GM12872 (cell line): ENCODE results near the gene PCBP4.
A peak's percentile ranks its signal among the peaks of the same experiment; 100 is the strongest.

Source experiments
- TF ChIP-seq, protein P1 (sequence below): IDR thresholded peaks from 3 replicates; pipeline ENCODE4 v1.5.1; 2011; ENCODE audit warnings: low read depth, mild to moderate bottlenecking, low read length, moderate library complexity; ENCODE audit not compliant: insufficient read depth

Gene PCBP4

GRCh38 chr3:51974963-51975851 is 8.0 kb upstream of the PCBP4 start, which contains the start of gene ABHD14A:
TSS of gene ABHD14A (plus strand) at chr3:51975064. CDS start at chr3:51975136, 72 bp downstream.
- TF ChIP-seq, protein P1, sequence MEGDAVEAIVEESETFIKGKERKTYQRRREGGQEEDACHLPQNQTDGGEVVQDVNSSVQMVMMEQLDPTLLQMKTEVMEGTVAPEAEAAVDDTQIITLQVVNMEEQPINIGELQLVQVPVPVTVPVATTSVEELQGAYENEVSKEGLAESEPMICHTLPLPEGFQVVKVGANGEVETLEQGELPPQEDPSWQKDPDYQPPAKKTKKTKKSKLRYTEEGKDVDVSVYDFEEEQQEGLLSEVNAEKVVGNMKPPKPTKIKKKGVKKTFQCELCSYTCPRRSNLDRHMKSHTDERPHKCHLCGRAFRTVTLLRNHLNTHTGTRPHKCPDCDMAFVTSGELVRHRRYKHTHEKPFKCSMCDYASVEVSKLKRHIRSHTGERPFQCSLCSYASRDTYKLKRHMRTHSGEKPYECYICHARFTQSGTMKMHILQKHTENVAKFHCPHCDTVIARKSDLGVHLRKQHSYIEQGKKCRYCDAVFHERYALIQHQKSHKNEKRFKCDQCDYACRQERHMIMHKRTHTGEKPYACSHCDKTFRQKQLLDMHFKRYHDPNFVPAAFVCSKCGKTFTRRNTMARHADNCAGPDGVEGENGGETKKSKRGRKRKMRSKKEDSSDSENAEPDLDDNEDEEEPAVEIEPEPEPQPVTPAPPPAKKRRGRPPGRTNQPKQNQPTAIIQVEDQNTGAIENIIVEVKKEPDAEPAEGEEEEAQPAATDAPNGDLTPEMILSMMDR: no peak

- TF ChIP-seq, protein P1: 0 out of 3 replicates have a peak, but pooled peaks have one; percentile 5
Observed at GRCh38 chr3:51974277-51974962, 7.2 kb upstream of the PCBP4 start.

- TF ChIP-seq, protein P1: no peak
Observed at GRCh38 chr3:51971350-51971749, 4.1 kb upstream of the PCBP4 start.

DNA sequence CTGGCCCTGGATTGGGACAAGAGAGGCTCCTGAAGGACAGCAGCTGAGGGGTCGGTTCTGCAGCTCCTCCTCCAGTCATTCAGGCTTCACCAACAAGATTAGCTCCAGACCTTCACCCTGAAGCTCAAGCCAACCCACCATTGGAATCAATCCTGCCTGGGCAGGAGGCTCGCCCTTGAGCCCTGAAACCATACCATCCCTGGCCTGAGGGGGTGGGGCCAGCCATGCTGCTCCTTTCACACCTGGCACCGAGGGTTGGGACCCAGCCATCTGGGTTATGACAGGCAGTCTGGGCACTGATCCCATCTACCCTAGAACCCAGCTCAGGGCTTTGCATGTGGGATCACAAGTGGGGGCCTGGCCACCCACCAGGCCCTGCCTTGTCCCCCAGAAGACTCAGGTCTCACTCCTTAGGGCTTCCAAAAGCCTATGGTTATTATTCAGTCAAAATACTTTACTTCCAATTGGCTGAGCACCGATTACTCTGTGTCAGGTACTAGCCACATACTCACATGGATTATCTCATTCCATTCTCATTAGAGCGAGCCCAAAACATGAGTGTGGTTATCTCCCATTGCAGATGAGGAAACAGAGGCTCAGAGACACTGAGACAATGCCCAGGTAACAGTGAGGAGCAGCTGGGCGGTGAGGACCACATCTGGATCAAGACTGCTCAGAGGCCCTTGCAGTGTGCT is 3.5 kb upstream of the PCBP4 start:
- TF ChIP-seq, protein P1: no peak

DNA sequence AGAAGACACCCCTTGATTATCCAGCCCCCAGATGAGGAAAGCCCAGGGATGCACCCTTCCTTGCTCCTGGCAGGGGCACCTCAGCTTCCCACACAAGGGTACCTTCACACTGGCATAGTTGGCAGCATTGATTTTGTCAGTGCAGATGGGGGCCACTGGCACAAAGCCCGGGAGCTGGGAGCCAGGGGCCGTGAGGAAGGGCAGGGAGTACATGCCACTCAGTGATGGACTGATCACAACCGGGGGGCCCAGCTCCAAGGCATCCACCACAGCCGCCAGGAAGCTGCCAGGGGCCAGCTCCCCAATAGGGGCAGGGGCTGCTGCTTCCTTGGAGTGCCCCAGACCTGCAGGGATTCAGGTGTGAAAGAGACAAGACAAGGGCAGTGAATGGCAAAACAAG is 2.6 kb upstream of the PCBP4 start:
- TF ChIP-seq, protein P1: no peak

DNA sequence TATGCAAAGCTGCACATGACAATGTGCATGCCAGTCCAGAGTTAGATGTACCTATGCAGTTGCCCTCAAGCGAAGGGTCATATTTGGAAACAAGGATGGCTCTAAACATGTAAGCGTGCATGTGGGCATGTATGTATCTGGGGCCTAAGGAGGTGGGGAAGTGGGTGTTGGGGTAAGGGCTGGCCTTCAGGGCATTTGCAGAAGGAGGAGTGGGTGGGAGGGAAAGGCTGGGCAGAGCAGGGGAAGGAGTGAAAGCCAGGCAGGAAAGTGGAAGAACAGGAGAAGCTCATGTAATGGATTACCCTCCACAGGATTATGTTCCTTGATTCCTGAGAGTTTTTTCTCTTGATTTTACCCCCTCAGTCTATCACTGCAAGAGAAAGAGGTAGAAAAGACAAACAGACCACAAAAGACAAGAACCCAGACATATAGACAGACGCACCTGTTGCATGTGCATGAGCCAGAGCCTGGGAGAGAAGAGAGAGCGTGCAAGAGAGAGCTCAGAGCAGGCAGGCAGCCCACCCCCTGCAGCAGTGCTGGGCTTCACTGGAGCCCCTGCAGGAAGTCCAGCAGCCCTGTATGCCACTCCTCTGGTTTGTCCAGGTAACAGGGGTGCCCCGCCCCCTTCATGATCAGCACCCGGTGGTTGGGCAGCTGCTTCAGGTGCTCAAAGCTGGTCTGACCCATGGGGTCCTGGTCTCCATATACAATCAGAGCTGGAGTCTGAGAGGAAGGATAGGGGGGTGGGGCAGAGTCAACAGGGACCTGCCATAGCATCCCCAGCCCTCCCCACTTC is 1.8 kb upstream of the PCBP4 start:
- TF ChIP-seq, protein P1: no peak
